ENCODE results near the gene ZRANB3.

DNA sequence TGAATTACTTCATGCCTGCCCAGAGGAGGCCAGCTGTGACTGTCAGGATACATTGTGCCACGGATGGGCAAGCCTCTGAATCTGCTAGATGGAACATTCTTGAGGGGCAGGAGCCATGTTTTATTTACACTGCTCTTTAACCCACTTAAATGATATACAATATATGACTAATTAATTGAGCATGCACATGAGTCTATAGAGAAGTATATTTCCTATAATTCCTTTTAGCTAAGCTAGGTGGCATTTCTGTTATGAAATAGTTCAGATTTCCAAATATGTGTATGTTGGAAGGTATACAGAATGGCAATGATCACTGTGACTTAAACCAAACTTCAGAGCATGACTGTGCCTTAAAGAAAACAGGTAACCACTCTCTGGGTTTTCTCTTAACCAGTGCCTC is 347.2 kb downstream of the ZRANB3 start:
- TF ChIP-seq GATA3 (IDR thresholded peaks at IDR 0.05; ENCODE audit: low read depth, low read length) (no peak), GATA2 (IDR thresholded peaks at IDR 0.05; ENCODE audit: low read depth, low read length) (no peak)

Measured in SH-SY5Y (cell line).